GM12878 (cell line): Measurements from ENCODE around the gene NKIRAS1. TPM values are rescaled to one million over a fixed set of nuclear protein-coding genes. Genes with fewer than 3 reads are reported as not detected.

Source experiments
- ATAC-seq: fragments of 200-7000 bp; cut with Tn5 transposase; 3 replicates; pipeline ENCODE4 v1.9.1; 2020; ENCODE audit warnings: mild to moderate bottlenecking, moderate library complexity
- BruUV-seq: library from RNA; stranded (reverse); fragments of 400-500 nt; replicated peaks from 2 replicates; lab custom pipeline; 2021; lab: Mats Ljungman, UMichigan
- CTCF ChIA-PET: fragments of 300-600 bp; sonication (Branson Sonifier 250); formaldehyde crosslinking; extraction: SDS; loops from one replicate; lab custom pipeline; 2021; ENCODE audit warnings: inconsistent platforms; lab: Yijun Ruan, JAX
- POLR2A ChIA-PET: fragments of 350-600 bp; formaldehyde crosslinking; extraction: SDS; loops from one replicate; lab custom pipeline; 2021; ENCODE audit warnings: inconsistent platforms; lab: Charles Lee
- RAD21 ChIA-PET: fragments of 300-600 bp; sonication (Branson Sonifier 250); formaldehyde crosslinking; loops from one replicate; lab custom pipeline; 2023; ENCODE audit warnings: antibody characterized with exemption; ENCODE audit not compliant: unreplicated experiment; lab: Charles Lee
- SMC1A ChIA-PET: fragments of 300-600 bp; sonication (Branson Sonifier 250); formaldehyde crosslinking; loops from one replicate; lab custom pipeline; 2023; ENCODE audit not compliant: unreplicated experiment, uncharacterized antibody; lab: Charles Lee
- DNase-seq: peaks from one replicate; pipeline ENCODE4 v3.0.0-alpha.2; 2011; ENCODE audit warnings: low read depth, low spot score
- FAIRE-seq: peaks from 3 replicates; lab custom pipeline; 2011; peaks lifted over from hg19 to GRCh38; lab: Jason Lieb, UNC
- H2AFZ ChIP-seq: 2 replicates; pipeline ENCODE4 v1.6.0; 2011; ENCODE audit warnings: low read depth, low read length, control low read depth; ENCODE audit not compliant: control insufficient read depth
- H3K27ac ChIP-seq: 2 replicates; pipeline ENCODE4 v1.5.1; 2011; ENCODE audit warnings: control low read depth; ENCODE audit not compliant: control insufficient read depth, insufficient read depth
- H3K27me3 ChIP-seq, 2 experiments: replicated peaks in 1 of 2; 2 replicates each; pipeline versions ENCODE4 v1.6.0 to v1.6.1; 2011; ENCODE audit warnings: low read length in 1 of 2; ENCODE audit not compliant: control insufficient read depth in 2 of 2, insufficient read depth in 2 of 2
- H3K36me3 ChIP-seq, 2 experiments: 2 replicates each; pipeline ENCODE4 v1.5.1; 2011; ENCODE audit warnings: low read length in 1 of 2; ENCODE audit not compliant: control insufficient read depth in 2 of 2, insufficient read depth in 2 of 2
- H3K4me1 ChIP-seq: 2 replicates; pipeline ENCODE4 v1.6.1; 2011; ENCODE audit warnings: mild to moderate bottlenecking, low read length, moderate library complexity, mixed read lengths; ENCODE audit not compliant: control insufficient read depth, insufficient read depth
- H3K4me2 ChIP-seq: 2 replicates; pipeline ENCODE4 v1.6.0; 2011; ENCODE audit warnings: control low read depth; ENCODE audit not compliant: control insufficient read depth, insufficient read depth
- H3K4me3 ChIP-seq: fragments of 200-600 bp; sonication (generic); 2 replicates; pipeline ENCODE4 v1.5.1; 2016
- H3K79me2 ChIP-seq: 2 replicates; pipeline ENCODE4 v1.6.0; 2011; ENCODE audit warnings: low read length; ENCODE audit not compliant: control insufficient read depth, insufficient read depth
- H3K9ac ChIP-seq: 2 replicates; pipeline ENCODE4 v1.8.0; 2011; ENCODE audit warnings: low read length, control low read depth, mixed read lengths; ENCODE audit not compliant: control insufficient read depth, insufficient read depth
- H3K9me3 ChIP-seq: replicated peaks from 3 replicates; pipeline ENCODE4 v1.5.1; 2011; ENCODE audit warnings: mild to moderate bottlenecking, low read length; ENCODE audit not compliant: control insufficient read depth, insufficient read depth
- H4K20me1 ChIP-seq: 2 replicates; pipeline ENCODE4 v1.6.0; 2011; ENCODE audit not compliant: control insufficient read depth, insufficient read depth
- CBX3 ChIP-seq: fragments of 200-600 bp; sonication (generic); IDR thresholded peaks from 2 replicates; pipeline ENCODE4 v1.6.1; 2016; ENCODE audit warnings: low read depth, borderline replicate concordance
- CHD1 ChIP-seq: IDR thresholded peaks from 2 replicates; pipeline ENCODE4 v1.6.1; 2012; ENCODE audit warnings: low read depth, low read length, improper control_type of control experiment
- EZH2 ChIP-seq: IDR thresholded peaks from 2 replicates; pipeline ENCODE4 v1.6.1; 2012; ENCODE audit warnings: low read depth, mild to moderate bottlenecking, control low read depth, inconsistent platforms, low read length, borderline replicate concordance; ENCODE audit not compliant: control insufficient read depth
- FOXM1 ChIP-seq: IDR thresholded peaks from 2 replicates; pipeline ENCODE4 v1.6.1; 2012; ENCODE audit warnings: low read depth, mild to moderate bottlenecking, inconsistent platforms, low read length, moderate library complexity
- GATAD2B ChIP-seq: fragments of 450-650 bp; conservative IDR thresholded peaks from 2 replicates; pipeline ENCODE4 v1.6.1; 2017; ENCODE audit warnings: low read depth, mild to moderate bottlenecking, moderate library complexity
- HCFC1 ChIP-seq: fragments of 150-350 bp; IDR thresholded peaks from 2 replicates; pipeline ENCODE4 v1.6.1; 2014; ENCODE audit warnings: low read length
- KAT2A ChIP-seq: conservative IDR thresholded peaks from 2 replicates; pipeline ENCODE4 v1.6.1; 2011; ENCODE audit warnings: low read depth, low read length; ENCODE audit not compliant: control insufficient read depth
- NR2C2 ChIP-seq: IDR thresholded peaks from 2 replicates; pipeline ENCODE4 v1.6.1; 2011; ENCODE audit warnings: borderline replicate concordance, low read depth; ENCODE audit not compliant: control insufficient read depth, insufficient read length
- NRF1 ChIP-seq: conservative IDR thresholded peaks from 2 replicates; pipeline ENCODE4 v1.6.1; 2011; ENCODE audit warnings: mild to moderate bottlenecking, low read depth, low read length, improper control_type of control experiment
- SP1 ChIP-seq: IDR thresholded peaks from one replicate; pipeline ENCODE4 v1.6.1; 2011; ENCODE audit warnings: low read depth, low read length
- TBL1XR1 ChIP-seq: IDR thresholded peaks from 2 replicates; pipeline ENCODE4 v1.6.1; 2012; ENCODE audit warnings: low read depth, low read length, improper control_type of control experiment
- TCF3 ChIP-seq: IDR thresholded peaks from 2 replicates; pipeline ENCODE4 v1.6.1; 2012; ENCODE audit warnings: low read depth, mild to moderate bottlenecking, low read length, borderline replicate concordance; ENCODE audit not compliant: insufficient read depth
- YY1 ChIP-seq: IDR thresholded peaks from 2 replicates; pipeline ENCODE4 v1.6.1; 2011; ENCODE audit warnings: low read depth, mild to moderate bottlenecking, low read length
- ZNF217 ChIP-seq: fragments of 450-650 bp; IDR thresholded peaks from 2 replicates; pipeline ENCODE4 v1.6.1; 2017; ENCODE audit warnings: antibody characterized with exemption, mild to moderate bottlenecking
- WGBS: methylation state at CpG from one replicate; pipeline ENCODE4 v1.1.6; 2016; ENCODE audit warnings: low lambda C conversion rate; ENCODE audit not compliant: insufficient replicate concordance, insufficient coverage; ENCODE audit errors: missing lambda C conversion rate; 5-methylcytosine and 5-hydroxymethylcytosine counted together
- in situ Hi-C: fragments of 300-500 bp; cut with MboI; formaldehyde crosslinking; loops from 9 replicates; pipeline ENCODE4 v1.14.3; 2018; ENCODE audit warnings: mixed read lengths
- intact Hi-C: fragments of 100-400 bp; cut with micrococcal nuclease; formaldehyde crosslinking; loops from one replicate; pipeline ENCODE4 v1.14.2; 2022; ENCODE audit not compliant: unreplicated experiment
- polyA plus RNA-seq, 11 experiments: library from polyadenylated mRNA; depleted of rRNA in 4 of 11; unstranded in 6 of 11; stranded (reverse) in 5 of 11; fragments of >200 nt; fragmentation: Nextera tagmentation in 4 of 11; fragmentation: Illumina TruSeq in 1 of 11; extraction: Ambion mirVana in 4 of 11; extraction: Trizol in 1 of 11; gene quantifications; 1 replicate in 1 of 11; 2 replicates in 10 of 11; pipeline versions ENCODE4 v1.2.1 to v1.2.3, GENCODE V29; 2011 to 2016; ENCODE audit warnings: inconsistent platforms in 2 of 11, missing spikeins in 2 of 11, low read depth in 1 of 11
- total RNA-seq, 4 experiments: library from RNA; depleted of rRNA in 3 of 4; stranded (reverse); fragments of >200 nt in 3 of 4; fragmentation: Illumina TruSeq in 1 of 4; extraction: Trizol in 1 of 4; gene quantifications; 2 replicates each; pipeline versions ENCODE4 v1.2.1 to v1.2.3, GENCODE V29; 2013 to 2021
- TF ChIP-seq, protein P1 (sequence below): fragments of 450-650 bp; IDR thresholded peaks from 2 replicates; pipeline ENCODE4 v1.6.1; 2016; ENCODE audit warnings: mild to moderate bottlenecking, moderate library complexity, borderline replicate concordance
- TF ChIP-seq, protein P2 (sequence below): fragments of 450-650 bp; IDR thresholded peaks from 2 replicates; pipeline ENCODE4 v1.6.1; 2017; ENCODE audit warnings: mild to moderate bottlenecking, low read depth, inconsistent platforms; ENCODE audit not compliant: poor library complexity, severe bottlenecking
- TF ChIP-seq, protein P3 (sequence below): IDR thresholded peaks from 2 replicates; pipeline ENCODE4 v1.6.1; 2012; ENCODE audit warnings: low read length, inconsistent platforms

NKIRAS1 gene
- total and polyA plus RNA-seq, 10 of the 15 experiments (the other 5 are each of a cell fraction or from before 2014, with no cell fraction given), result 7.1 to 17.9 (median 10.9) TPM

DNA sequence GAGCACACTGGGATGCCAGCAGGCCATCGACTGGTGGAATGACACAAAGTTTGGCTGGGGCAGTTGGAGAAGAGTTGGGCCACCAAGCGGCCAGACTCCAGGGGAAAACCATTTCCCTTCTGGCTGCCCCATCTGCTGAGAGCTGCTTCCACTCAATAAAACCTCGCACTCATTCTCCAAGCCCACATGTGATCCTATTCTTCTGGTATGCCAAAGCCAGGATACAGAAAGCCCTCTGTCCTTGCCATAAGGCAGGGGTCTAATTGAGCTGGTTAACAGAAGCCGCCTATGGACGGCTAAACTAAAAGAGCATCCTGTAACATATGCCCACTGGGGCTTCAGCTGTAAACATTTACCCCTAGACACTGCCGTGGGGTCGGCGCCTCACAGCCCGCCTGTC is 55.1 kb downstream of the NKIRAS1 start:
- Histone ChIP-seq H3K4me1 (peaks cover 45% of the 10 kb centered on the region), H3K9ac (no peak overlapping the region), H3K27ac (no peak overlapping the region), H3K36me3 (peaks cover 5 to 12% of the 10 kb centered on the region in 2 experiments; a peak in 3 of 4 replicates), H2AFZ (no peak overlapping the region), H3K4me2 (no peak overlapping the region), H3K4me3 (no peak overlapping the region), H3K9me3 (no peaks in the 10 kb centered on the region), H3K79me2 (peaks cover 80% of the 10 kb centered on the region), H4K20me1 (peaks cover 3% of the 10 kb centered on the region; the same call in 1 of the 2 replicates)
- DNase-seq (no peak), ATAC-seq (no peak), FAIRE-seq (no peak)
- no TSS peak for BruUV-seq
- ChIA-PET RAD21 (no interaction called here), SMC1A (interaction anchor here (0.8 to 13.0 kb wide), 3 partner anchors 28 to 203 kb away, joined by 3 to 171 read pairs (median 3); no protein-coding TSS in a partner anchor), CTCF (no interaction called here)
- in situ Hi-C loops, result no loop called here
- TF ChIP-seq ZNF217 (no peak), EZH2 (no peak), CHD1 (no peak), CBX3 (no peak), NR2C2 (no peak), SP1 (no peak), TCF3 (no peak), KAT2A (no peak), HCFC1 (no peak), NRF1 (no peak), YY1 (no peak), TBL1XR1 (no peak), FOXM1 (no peak), GATAD2B (no peak)
- TF ChIP-seq, protein P1, sequence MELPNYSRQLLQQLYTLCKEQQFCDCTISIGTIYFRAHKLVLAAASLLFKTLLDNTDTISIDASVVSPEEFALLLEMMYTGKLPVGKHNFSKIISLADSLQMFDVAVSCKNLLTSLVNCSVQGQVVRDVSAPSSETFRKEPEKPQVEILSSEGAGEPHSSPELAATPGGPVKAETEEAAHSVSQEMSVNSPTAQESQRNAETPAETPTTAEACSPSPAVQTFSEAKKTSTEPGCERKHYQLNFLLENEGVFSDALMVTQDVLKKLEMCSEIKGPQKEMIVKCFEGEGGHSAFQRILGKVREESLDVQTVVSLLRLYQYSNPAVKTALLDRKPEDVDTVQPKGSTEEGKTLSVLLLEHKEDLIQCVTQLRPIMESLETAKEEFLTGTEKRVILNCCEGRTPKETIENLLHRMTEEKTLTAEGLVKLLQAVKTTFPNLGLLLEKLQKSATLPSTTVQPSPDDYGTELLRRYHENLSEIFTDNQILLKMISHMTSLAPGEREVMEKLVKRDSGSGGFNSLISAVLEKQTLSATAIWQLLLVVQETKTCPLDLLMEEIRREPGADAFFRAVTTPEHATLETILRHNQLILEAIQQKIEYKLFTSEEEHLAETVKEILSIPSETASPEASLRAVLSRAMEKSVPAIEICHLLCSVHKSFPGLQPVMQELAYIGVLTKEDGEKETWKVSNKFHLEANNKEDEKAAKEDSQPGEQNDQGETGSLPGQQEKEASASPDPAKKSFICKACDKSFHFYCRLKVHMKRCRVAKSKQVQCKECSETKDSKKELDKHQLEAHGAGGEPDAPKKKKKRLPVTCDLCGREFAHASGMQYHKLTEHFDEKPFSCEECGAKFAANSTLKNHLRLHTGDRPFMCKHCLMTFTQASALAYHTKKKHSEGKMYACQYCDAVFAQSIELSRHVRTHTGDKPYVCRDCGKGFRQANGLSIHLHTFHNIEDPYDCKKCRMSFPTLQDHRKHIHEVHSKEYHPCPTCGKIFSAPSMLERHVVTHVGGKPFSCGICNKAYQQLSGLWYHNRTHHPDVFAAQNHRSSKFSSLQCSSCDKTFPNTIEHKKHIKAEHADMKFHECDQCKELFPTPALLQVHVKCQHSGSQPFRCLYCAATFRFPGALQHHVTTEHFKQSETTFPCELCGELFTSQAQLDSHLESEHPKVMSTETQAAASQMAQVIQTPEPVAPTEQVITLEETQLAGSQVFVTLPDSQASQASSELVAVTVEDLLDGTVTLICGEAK, result no peak
- TF ChIP-seq, protein P2, sequence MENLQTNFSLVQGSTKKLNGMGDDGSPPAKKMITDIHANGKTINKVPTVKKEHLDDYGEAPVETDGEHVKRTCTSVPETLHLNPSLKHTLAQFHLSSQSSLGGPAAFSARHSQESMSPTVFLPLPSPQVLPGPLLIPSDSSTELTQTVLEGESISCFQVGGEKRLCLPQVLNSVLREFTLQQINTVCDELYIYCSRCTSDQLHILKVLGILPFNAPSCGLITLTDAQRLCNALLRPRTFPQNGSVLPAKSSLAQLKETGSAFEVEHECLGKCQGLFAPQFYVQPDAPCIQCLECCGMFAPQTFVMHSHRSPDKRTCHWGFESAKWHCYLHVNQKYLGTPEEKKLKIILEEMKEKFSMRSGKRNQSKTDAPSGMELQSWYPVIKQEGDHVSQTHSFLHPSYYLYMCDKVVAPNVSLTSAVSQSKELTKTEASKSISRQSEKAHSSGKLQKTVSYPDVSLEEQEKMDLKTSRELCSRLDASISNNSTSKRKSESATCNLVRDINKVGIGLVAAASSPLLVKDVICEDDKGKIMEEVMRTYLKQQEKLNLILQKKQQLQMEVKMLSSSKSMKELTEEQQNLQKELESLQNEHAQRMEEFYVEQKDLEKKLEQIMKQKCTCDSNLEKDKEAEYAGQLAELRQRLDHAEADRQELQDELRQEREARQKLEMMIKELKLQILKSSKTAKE, result no peak
- TF ChIP-seq, protein P3, sequence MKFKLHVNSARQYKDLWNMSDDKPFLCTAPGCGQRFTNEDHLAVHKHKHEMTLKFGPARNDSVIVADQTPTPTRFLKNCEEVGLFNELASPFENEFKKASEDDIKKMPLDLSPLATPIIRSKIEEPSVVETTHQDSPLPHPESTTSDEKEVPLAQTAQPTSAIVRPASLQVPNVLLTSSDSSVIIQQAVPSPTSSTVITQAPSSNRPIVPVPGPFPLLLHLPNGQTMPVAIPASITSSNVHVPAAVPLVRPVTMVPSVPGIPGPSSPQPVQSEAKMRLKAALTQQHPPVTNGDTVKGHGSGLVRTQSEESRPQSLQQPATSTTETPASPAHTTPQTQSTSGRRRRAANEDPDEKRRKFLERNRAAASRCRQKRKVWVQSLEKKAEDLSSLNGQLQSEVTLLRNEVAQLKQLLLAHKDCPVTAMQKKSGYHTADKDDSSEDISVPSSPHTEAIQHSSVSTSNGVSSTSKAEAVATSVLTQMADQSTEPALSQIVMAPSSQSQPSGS, result no peak
- TF ChIP-seq, all 136 proteins: peak for 0
- WGBS, result 97% methylated on average over 9 of the region's 9 CpGs
- POLR2A ChIA-PET, result interaction anchor here (0.6 to 1.2 kb wide), 2 partner anchors 28 to 219 kb away, joined by 3 read pairs; no protein-coding TSS in a partner anchor
- intact Hi-C loops, result no loop called here
- no peaks in the 10 kb centered on the region for H3K27me3 ChIP-seq
